ENCODE data around the gene WFDC5. TPM values are rescaled to one million over a fixed set of nuclear protein-coding genes. Genes with fewer than 3 reads are reported as not detected.

The WFDC5 gene
- total and polyA plus RNA-seq, 2 donors (not counting 3 experiments of a cell fraction or from before 2014, with no cell fraction given), result not detected

- ChIA-PET POLR2A (no interaction called here), CTCF (interaction anchor here (1.3 kb wide), 1 partner anchor 110 kb away, joined by 3 read pairs; no protein-coding TSS in a partner anchor)
- Histone ChIP-seq H4K20me1 (replicated peaks; ENCODE audit: control insufficient read depth, extremely low read depth, insufficient read depth, low read length) (no peaks in the 10 kb centered on the region), H3K36me3 (ENCODE audit: control insufficient read depth in 2 of 2, extremely low read depth in 1 of 2, insufficient read depth in 2 of 2, low read length in 2 of 2) (no peaks in the 10 kb centered on the region), H3K4me2 (ENCODE audit: insufficient read depth, low read length) (no peak overlapping the region), H3K79me2 (ENCODE audit: control insufficient read depth, insufficient read depth, low read length) (no peaks in the 10 kb centered on the region), H3K9me1 (replicated peaks; ENCODE audit: control insufficient read depth, extremely low read depth, insufficient read depth, low read length) (no peaks in the 10 kb centered on the region), H3K27ac (ENCODE audit: insufficient read depth, low read depth, low read length) (no peak overlapping the region), H3K9ac (replicated peaks; ENCODE audit: extremely low read depth, insufficient read depth, low read length) (no peak overlapping the region), H3K9me3 (replicated peaks; ENCODE audit: control insufficient read depth, insufficient read depth, low read length) (no peaks in the 10 kb centered on the region), H3K27me3 (ENCODE audit: control insufficient read depth in 2 of 2, insufficient read depth in 2 of 2, low read length in 2 of 2) (no peaks in the 10 kb centered on the region), H3K4me1 (ENCODE audit: control insufficient read depth, extremely low read depth, insufficient read depth, low read length) (no peaks in the 10 kb centered on the region), H3K4me3 (replicated peaks in 1 of 3; ENCODE audit: insufficient read depth in 1 of 3, low read depth in 1 of 3, low read length in 3 of 3) (no peak overlapping the region), H2AFZ (ENCODE audit: low read depth, low read length) (no peak overlapping the region)
- FAIRE-seq (no peak), DNase-seq (ENCODE audit: low read depth, low spot score) (no peak)
- no TSS peak for BruUV-seq (replicated peaks)
- dilution Hi-C loops (cut with MboI; ENCODE audit: extremely low pct_ligation_motif_present, low sequenced_read_pairs), result no loop called here
- intact Hi-C loops (cut with micrococcal nuclease), result no loop called here
- no peak for TF ChIP-seq MYC (IDR thresholded peaks at IDR 0.05; ENCODE audit: low read depth, low read length)
- TF ChIP-seq GATA2 (IDR thresholded peaks at IDR 0.05; ENCODE audit: insufficient read depth, insufficient read length, low read depth, low read length), result no peak
- no peak for TF ChIP-seq POLR2A (IDR thresholded peaks at IDR 0.05; ENCODE audit: low read depth, low read length)
- TF ChIP-seq FOS (IDR thresholded peaks at IDR 0.05; ENCODE audit: borderline replicate concordance, insufficient read depth, low read length), result no peak
- no peak for TF ChIP-seq JUN (IDR thresholded peaks at IDR 0.05; ENCODE audit: borderline replicate concordance, insufficient read depth, insufficient read length, low read depth)
- TF ChIP-seq CTCF (IDR thresholded peaks at IDR 0.05; ENCODE audit: extremely low read depth in 1 of 2, insufficient read depth in 1 of 2, low read depth in 1 of 2, low read length in 2 of 2), result no peak
- no peak for TF ChIP-seq EZH2 (IDR thresholded peaks at IDR 0.05; ENCODE audit: borderline replicate concordance, low read depth, low read length, severe bottlenecking)
- no peak for TF ChIP-seq MAX (IDR thresholded peaks at IDR 0.05; ENCODE audit: insufficient read depth, insufficient read length)
- no peak for TF ChIP-seq POLR2AphosphoS5 (IDR thresholded peaks at IDR 0.05; ENCODE audit: insufficient read depth, low read depth, low read length)
Measured at GRCh38 chr20:45154183-45154582, 39.2 kb upstream of the WFDC5 start.
